H9 (cell line): Measurements from ENCODE around the gene HIRIP3. TPM values are rescaled to one million over a fixed set of nuclear protein-coding genes. Genes with fewer than 3 reads are reported as not detected.

ENCODE experiments used
- DNase-seq: peaks from one replicate; pipeline ENCODE4 v3.0.0-alpha.2; 2017
- H2AFZ ChIP-seq: one replicate; pipeline ENCODE4 v1.6.1; 2013; ENCODE audit warnings: mild to moderate bottlenecking, low read length, control low read depth, moderate library complexity
- H2AK5ac ChIP-seq: 2 replicates; pipeline ENCODE4 v1.6.1; 2013; ENCODE audit warnings: low read length, control low read depth, mixed read lengths; ENCODE audit not compliant: insufficient read length
- H2BK120ac ChIP-seq: one replicate; pipeline ENCODE4 v1.6.1; 2013; ENCODE audit warnings: low read depth, mild to moderate bottlenecking, low read length, control low read depth, inconsistent platforms; ENCODE audit not compliant: poor library complexity, severe bottlenecking
- H2BK12ac ChIP-seq: 2 replicates; pipeline ENCODE4 v1.6.1; 2013; ENCODE audit warnings: low read length, control low read depth, mixed read lengths, low read depth; ENCODE audit not compliant: insufficient read length
- H2BK15ac ChIP-seq: 2 replicates; pipeline ENCODE4 v1.6.1; 2013; ENCODE audit warnings: low read depth, low read length, control low read depth
- H2BK20ac ChIP-seq: one replicate; pipeline ENCODE4 v1.6.1; 2013; ENCODE audit warnings: low read depth, mild to moderate bottlenecking, low read length, control low read depth, inconsistent platforms; ENCODE audit not compliant: poor library complexity, severe bottlenecking
- H2BK5ac ChIP-seq: 2 replicates; pipeline ENCODE4 v1.6.1; 2013; ENCODE audit warnings: low read length, control low read depth, mixed read lengths; ENCODE audit not compliant: insufficient read length
- H3K14ac ChIP-seq: 2 replicates; pipeline ENCODE4 v1.6.1; 2013; ENCODE audit warnings: low read length, control low read depth; ENCODE audit not compliant: insufficient read depth
- H3K18ac ChIP-seq: 2 replicates; pipeline ENCODE4 v1.6.1; 2013; ENCODE audit warnings: low read depth, mild to moderate bottlenecking, mixed read lengths, low read length, control low read depth; ENCODE audit not compliant: insufficient read length
- H3K23ac ChIP-seq: 2 replicates; pipeline ENCODE4 v1.6.1; 2013; ENCODE audit warnings: low read length, control low read depth, mixed read lengths, low read depth; ENCODE audit not compliant: insufficient read length
- H3K23me2 ChIP-seq: 2 replicates; pipeline ENCODE4 v1.6.1; 2013; ENCODE audit warnings: low read depth, mild to moderate bottlenecking, mixed read lengths, low read length, control low read depth; ENCODE audit not compliant: insufficient read length, poor library complexity, severe bottlenecking
- H3K27ac ChIP-seq: 2 replicates; pipeline ENCODE4 v1.5.1; 2013; ENCODE audit warnings: low read length, control low read depth, mixed read lengths, low read depth; ENCODE audit not compliant: insufficient read length
- H3K27me3 ChIP-seq: 2 replicates; pipeline ENCODE4 v1.6.1; 2013; ENCODE audit warnings: low read length, control low read depth, inconsistent platforms; ENCODE audit not compliant: insufficient read depth
- H3K4ac ChIP-seq: 2 replicates; pipeline ENCODE4 v1.6.1; 2013; ENCODE audit warnings: low read depth, mild to moderate bottlenecking, control low read depth, inconsistent platforms, low read length, moderate library complexity
- H3K4me1 ChIP-seq: 2 replicates; pipeline ENCODE4 v1.6.1; 2013; ENCODE audit warnings: low read length, control low read depth, inconsistent platforms; ENCODE audit not compliant: insufficient read depth
- H3K4me2 ChIP-seq: 2 replicates; pipeline ENCODE4 v1.6.1; 2013; ENCODE audit warnings: low read length, control low read depth, mixed read lengths; ENCODE audit not compliant: insufficient read length, insufficient read depth
- H3K56ac ChIP-seq: 2 replicates; pipeline ENCODE4 v1.6.1; 2013; ENCODE audit warnings: low read depth, mild to moderate bottlenecking, mixed read lengths, low read length, control low read depth; ENCODE audit not compliant: insufficient read length
- H3K79me1 ChIP-seq: 2 replicates; pipeline ENCODE4 v1.6.1; 2013; ENCODE audit warnings: low read depth, mild to moderate bottlenecking, moderate library complexity, low read length, control low read depth, inconsistent platforms; ENCODE audit not compliant: insufficient read depth, poor library complexity, severe bottlenecking
- H3K79me2 ChIP-seq: 2 replicates; pipeline ENCODE4 v1.6.1; 2013; ENCODE audit warnings: low read length, control low read depth, inconsistent platforms; ENCODE audit not compliant: insufficient read depth
- H3K9ac ChIP-seq: 2 replicates; pipeline ENCODE4 v1.6.1; 2013; ENCODE audit warnings: low read length, control low read depth, mixed read lengths; ENCODE audit not compliant: insufficient read length; ENCODE audit errors: extremely low read depth
- H3K9me3 ChIP-seq: one replicate; pipeline ENCODE4 v1.6.1; 2013; ENCODE audit warnings: low read depth, low read length, inconsistent platforms; ENCODE audit not compliant: control insufficient read depth
- H3T11ph ChIP-seq: one replicate; pipeline ENCODE4 v1.6.1; 2013; ENCODE audit warnings: mild to moderate bottlenecking, low read length, control low read depth, inconsistent platforms
- H4K20me1 ChIP-seq: one replicate; pipeline ENCODE4 v1.6.1; 2013; ENCODE audit not compliant: control insufficient read depth, insufficient read length, insufficient read depth
- H4K5ac ChIP-seq: 2 replicates; pipeline ENCODE4 v1.6.1; 2013; ENCODE audit warnings: low read depth, mild to moderate bottlenecking, mixed read lengths, low read length, control low read depth; ENCODE audit not compliant: insufficient read length
- H4K8ac ChIP-seq: replicated peaks from 2 replicates; pipeline ENCODE4 v1.6.1; 2013; ENCODE audit warnings: low read length, control low read depth, mixed read lengths, low read depth; ENCODE audit not compliant: insufficient read length
- H4K91ac ChIP-seq: 2 replicates; pipeline ENCODE4 v1.6.1; 2013; ENCODE audit warnings: low read depth, mild to moderate bottlenecking, moderate library complexity, mixed read lengths, low read length, control low read depth; ENCODE audit not compliant: insufficient read length
- H3K27ac Mint-ChIP-seq, 3 experiments: 2 replicates in 2 of 3; 3 replicates in 1 of 3; pipeline ENCODE4 v1.8.0; 2020 to 2021; ENCODE audit warnings: mixed read lengths in 3 of 3, mild to moderate bottlenecking in 1 of 3, moderate library complexity in 1 of 3
- H3K27me3 Mint-ChIP-seq: 2 replicates; pipeline ENCODE4 v1.8.0; 2021; ENCODE audit warnings: low read depth, mild to moderate bottlenecking, moderate library complexity, mixed read lengths
- H3K36me3 Mint-ChIP-seq, 3 experiments: 2 replicates in 2 of 3; 3 replicates in 1 of 3; pipeline ENCODE4 v1.8.0; 2020 to 2021; ENCODE audit warnings: low read depth in 3 of 3, mixed read lengths in 3 of 3; ENCODE audit not compliant: insufficient read depth in 1 of 3
- H3K4me1 Mint-ChIP-seq, 2 experiments: 2 replicates each; pipeline ENCODE4 v1.8.0; 2020; ENCODE audit warnings: mixed read lengths in 2 of 2
- H3K4me3 Mint-ChIP-seq, 2 experiments: 2 replicates in 1 of 2; 3 replicates in 1 of 2; pipeline ENCODE4 v1.8.0; 2020 to 2021; ENCODE audit warnings: mild to moderate bottlenecking in 2 of 2, mixed read lengths in 2 of 2, moderate library complexity in 1 of 2
- H3K9me3 Mint-ChIP-seq, 2 experiments: 2 replicates in 1 of 2; 3 replicates in 1 of 2; pipeline ENCODE4 v1.8.0; 2020; ENCODE audit warnings: mild to moderate bottlenecking in 2 of 2, mixed read lengths in 2 of 2, moderate library complexity in 1 of 2
- CTCF ChIP-seq: fragments of 200-600 bp; sonication (generic); conservative IDR thresholded peaks from 3 replicates; pipeline ENCODE4 v1.8.0; 2021; ENCODE audit warnings: antibody characterized with exemption, mild to moderate bottlenecking
- WGBS: extraction: QIAGEN DNeasy Blood & Tissue Kit; methylation state at CpG from one replicate; pipeline ENCODE4 v1.1.7; 2013; ENCODE audit warnings: missing lambda C conversion rate, low lambda C conversion rate, mixed read lengths; ENCODE audit not compliant: insufficient read length; ENCODE audit errors: extremely low coverage; 5-methylcytosine and 5-hydroxymethylcytosine counted together
- long read RNA-seq: library from polyadenylated mRNA; unstranded; transcript quantifications from one replicate; pipeline ENCODE4 v2.0.0, GENCODE V29; 2020
- total RNA-seq: library from RNA; stranded (reverse); gene quantifications from 2 replicates; pipeline ENCODE4 v1.2.1, GENCODE V29; 2021

Gene HIRIP3
- total RNA-seq: 18.5 and 21.6 TPM in 2 replicates
- long read RNA-seq, transcript HIRIP3-201 (7 exons, 3,388 nt): minor isoform, 42 of 110 reads
- long read RNA-seq, transcript HIRIP3-204 (6 exons, 988 nt): major isoform, 43 of 110 reads
- long read RNA-seq, partial matches to known transcripts: 17 of 110 reads
- long read RNA-seq, other reads (novel, unspliced or antisense): 7 of 110 reads

- TF ChIP-seq CTCF: no peak
- Histone ChIP-seq H4K5ac (no peak within 1 kb of the TSS), H3K23ac (no peak within 1 kb of the TSS), H4K20me1 (no peaks in the 10 kb centered on the region), H4K91ac (no peak within 1 kb of the TSS), H2AK5ac (no peak within 1 kb of the TSS), H3K23me2 (peaks cover 9% of the 10 kb centered on the region), H3K14ac (peak within 1 kb of the TSS; percentile 79), H3K4me1 (no peaks in the 10 kb centered on the region), H3K18ac (peak within 1 kb of the TSS; percentile 78), H2BK120ac (no peak within 1 kb of the TSS), H3K4me2 (peak within 1 kb of the TSS; percentile 92), H3K4ac (no peak within 1 kb of the TSS), H3K56ac (no peak within 1 kb of the TSS), H2BK20ac (no peak within 1 kb of the TSS), H2BK5ac (no peak within 1 kb of the TSS), H3K79me1 (no peaks in the 10 kb centered on the region), H2BK15ac (no peak within 1 kb of the TSS), H3K27me3 (no peaks in the 10 kb centered on the region), H3K9ac (peak within 1 kb of the TSS; percentile 82), H3K79me2 (no peaks in the 10 kb centered on the region; the same call in 1 of the 2 replicates), H3K27ac (no peak within 1 kb of the TSS), H4K8ac (no peak within 1 kb of the TSS), H2BK12ac (no peak within 1 kb of the TSS), H3T11ph (no peak within 1 kb of the TSS), H3K9me3 (no peaks in the 10 kb centered on the region), H2AFZ (peak within 1 kb of the TSS; percentile 66)
- H3K9me3 Mint-ChIP-seq: no peaks in the 10 kb centered on the region; a peak in 1 of 5 replicates
- H3K36me3 Mint-ChIP-seq: peaks cover 13 to 53% (median 27%) of the 10 kb centered on the region in 3 experiments
- peaks cover 15 to 25% of the 10 kb centered on the region in 2 experiments for H3K4me1 Mint-ChIP-seq
- H3K4me3 Mint-ChIP-seq: peak within 1 kb of the TSS; percentile 97 to 98
- H3K27me3 Mint-ChIP-seq: no peaks in the 10 kb centered on the region; the same call in 1 of the 2 replicates
- peak; percentile 86 for DNase-seq
- peak within 1 kb of the TSS; percentile 91 to 99 (median 96) for H3K27ac Mint-ChIP-seq
- no CpG with 5 or more reads among the region's 53 CpGs for WGBS
These were observed at the start of gene HIRIP3 for GRCh38 chr16:29995324-29995910. TSS of gene HIRIP3 (minus strand) at chr16:29995617. CDS start at chr16:29995605, 12 bp downstream.
